Measurements from ENCODE around the gene TLK1. TPM values are rescaled to one million over a fixed set of nuclear protein-coding genes. Genes with fewer than 3 reads are reported as not detected.

Gene TLK1
- total and polyA plus RNA-seq, 2 experiments from 2014 or later: 41.2 to 45.0 TPM

- H3K27me3 ChIP-seq (ENCODE audit: insufficient read depth): no peaks in the 10 kb centered on the region
- peaks cover 47% of the 10 kb centered on the region for H3K36me3 Mint-ChIP-seq (ENCODE audit: low read depth)
- no peak for DNase-seq (ENCODE audit: low spot score)
- H3K27me3 Mint-ChIP-seq (ENCODE audit: insufficient read depth, low read depth, poor library complexity): peaks cover 4% of the 10 kb centered on the region
- H3K4me3 Mint-ChIP-seq: no peak overlapping the region
- peaks cover 52% of the 10 kb centered on the region for H3K36me3 ChIP-seq (ENCODE audit: insufficient read depth)
- TF ChIP-seq, protein P1, sequence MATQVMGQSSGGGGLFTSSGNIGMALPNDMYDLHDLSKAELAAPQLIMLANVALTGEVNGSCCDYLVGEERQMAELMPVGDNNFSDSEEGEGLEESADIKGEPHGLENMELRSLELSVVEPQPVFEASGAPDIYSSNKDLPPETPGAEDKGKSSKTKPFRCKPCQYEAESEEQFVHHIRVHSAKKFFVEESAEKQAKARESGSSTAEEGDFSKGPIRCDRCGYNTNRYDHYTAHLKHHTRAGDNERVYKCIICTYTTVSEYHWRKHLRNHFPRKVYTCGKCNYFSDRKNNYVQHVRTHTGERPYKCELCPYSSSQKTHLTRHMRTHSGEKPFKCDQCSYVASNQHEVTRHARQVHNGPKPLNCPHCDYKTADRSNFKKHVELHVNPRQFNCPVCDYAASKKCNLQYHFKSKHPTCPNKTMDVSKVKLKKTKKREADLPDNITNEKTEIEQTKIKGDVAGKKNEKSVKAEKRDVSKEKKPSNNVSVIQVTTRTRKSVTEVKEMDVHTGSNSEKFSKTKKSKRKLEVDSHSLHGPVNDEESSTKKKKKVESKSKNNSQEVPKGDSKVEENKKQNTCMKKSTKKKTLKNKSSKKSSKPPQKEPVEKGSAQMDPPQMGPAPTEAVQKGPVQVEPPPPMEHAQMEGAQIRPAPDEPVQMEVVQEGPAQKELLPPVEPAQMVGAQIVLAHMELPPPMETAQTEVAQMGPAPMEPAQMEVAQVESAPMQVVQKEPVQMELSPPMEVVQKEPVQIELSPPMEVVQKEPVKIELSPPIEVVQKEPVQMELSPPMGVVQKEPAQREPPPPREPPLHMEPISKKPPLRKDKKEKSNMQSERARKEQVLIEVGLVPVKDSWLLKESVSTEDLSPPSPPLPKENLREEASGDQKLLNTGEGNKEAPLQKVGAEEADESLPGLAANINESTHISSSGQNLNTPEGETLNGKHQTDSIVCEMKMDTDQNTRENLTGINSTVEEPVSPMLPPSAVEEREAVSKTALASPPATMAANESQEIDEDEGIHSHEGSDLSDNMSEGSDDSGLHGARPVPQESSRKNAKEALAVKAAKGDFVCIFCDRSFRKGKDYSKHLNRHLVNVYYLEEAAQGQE (IDR thresholded peaks at IDR 0.05; ENCODE audit: unreplicated experiment): no peak
- H3K27ac ChIP-seq (ENCODE audit: low read depth): no peak overlapping the region
- no peak for ATAC-seq
- peaks cover 24% of the 10 kb centered on the region for H4K20me1 ChIP-seq (replicated peaks; ENCODE audit: insufficient read depth)
- no peak overlapping the region for H3K4me3 ChIP-seq
- no peaks in the 10 kb centered on the region for H3K4me1 ChIP-seq (ENCODE audit: insufficient read depth)
- H3K9me3 Mint-ChIP-seq: no peaks in the 10 kb centered on the region
- H2AFZ ChIP-seq: no peak overlapping the region
- 0 out of 2 replicates have a peak, but pooled peaks cover 8% of the 10 kb centered on the region for H3F3A ChIP-seq (replicated peaks; ENCODE audit: low read depth)
- H3K27ac Mint-ChIP-seq: no peak overlapping the region
- H3K79me2 ChIP-seq (replicated peaks; ENCODE audit: insufficient read depth): peaks cover 41% of the 10 kb centered on the region
- H3K4me2 ChIP-seq: no peak overlapping the region
- no peaks in the 10 kb centered on the region for H3K4me1 Mint-ChIP-seq
- no peaks in the 10 kb centered on the region for H3K9me2 ChIP-seq (ENCODE audit: insufficient read depth)
Measured at GRCh38 chr2:170949415-170949814, 211.3 kb downstream of the TLK1 start.

DNA sequence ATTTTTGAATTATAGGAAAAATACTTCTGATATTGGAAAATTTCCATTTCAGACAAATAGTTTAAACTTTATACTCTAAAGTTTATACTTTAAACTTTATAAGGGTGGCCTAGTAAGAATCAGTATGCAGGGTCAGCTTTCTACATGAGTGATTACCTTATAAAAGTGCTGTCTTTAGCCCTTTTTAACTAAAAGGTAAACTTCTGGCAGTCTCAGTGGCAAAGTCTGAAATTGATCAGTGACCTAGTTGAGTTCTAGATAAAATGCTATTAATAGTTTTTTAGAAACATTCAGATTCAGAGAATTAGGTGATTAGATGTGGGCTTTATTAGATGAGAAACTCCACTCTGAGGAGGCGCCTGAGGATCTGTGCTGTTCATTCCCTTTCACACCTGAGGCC lies 216.1 kb downstream of the TLK1 start:
- H3K27ac Mint-ChIP-seq: no peak overlapping the region
- Histone ChIP-seq H3K4me1 (ENCODE audit: insufficient read depth) (no peaks in the 10 kb centered on the region), H3K27ac (ENCODE audit: low read depth) (no peak overlapping the region), H3F3A (replicated peaks; ENCODE audit: low read depth) (0 out of 2 replicates have a peak, but pooled peaks cover 2% of the 10 kb centered on the region), H3K4me3 (no peak overlapping the region), H3K4me2 (no peak overlapping the region), H3K9me2 (ENCODE audit: insufficient read depth) (no peaks in the 10 kb centered on the region), H4K20me1 (replicated peaks; ENCODE audit: insufficient read depth) (peaks cover 33% of the 10 kb centered on the region), H3K27me3 (ENCODE audit: insufficient read depth) (no peaks in the 10 kb centered on the region), H3K36me3 (ENCODE audit: insufficient read depth) (peaks cover 9% of the 10 kb centered on the region; the same call in 1 of the 2 replicates), H2AFZ (no peak overlapping the region), H3K79me2 (replicated peaks; ENCODE audit: insufficient read depth) (peaks cover 89% of the 10 kb centered on the region)
- H3K36me3 Mint-ChIP-seq (ENCODE audit: low read depth): peaks cover 3% of the 10 kb centered on the region; the same call in 2 of the 3 replicates
- ATAC-seq (no peak), DNase-seq (ENCODE audit: low spot score) (no peak)
- no peak overlapping the region for H3K4me3 Mint-ChIP-seq
- peaks cover 5% of the 10 kb centered on the region; the same call in 2 of the 3 replicates for H3K4me1 Mint-ChIP-seq
- H3K27me3 Mint-ChIP-seq (ENCODE audit: insufficient read depth, low read depth, poor library complexity): peaks cover 4% of the 10 kb centered on the region
- H3K9me3 Mint-ChIP-seq: no peaks in the 10 kb centered on the region
- TF ChIP-seq ZNF114 (CRISPR knock-in tag; IDR thresholded peaks at IDR 0.05): no peak
- TF ChIP-seq ETS1 (IDR thresholded peaks at IDR 0.05): no peak
- TF ChIP-seq JUNB (IDR thresholded peaks at IDR 0.05; ENCODE audit: unreplicated experiment): no peak
- no peak for TF ChIP-seq ZNF331 (CRISPR knock-in tag; IDR thresholded peaks at IDR 0.05; ENCODE audit: low read depth)
- TF ChIP-seq CREB1 (CRISPR knock-in tag; IDR thresholded peaks at IDR 0.05; ENCODE audit: low read depth): no peak
- no peak for TF ChIP-seq EZH2 (IDR thresholded peaks at IDR 0.05; ENCODE audit: low read depth, unreplicated experiment)
- TF ChIP-seq EZH2phosphoT487 (IDR thresholded peaks at IDR 0.05; ENCODE audit: unreplicated experiment): no peak
- TF ChIP-seq POLR2AphosphoS5 (IDR thresholded peaks at IDR 0.05; ENCODE audit: low read depth): no peak
- no peak for TF ChIP-seq ZNF462 (CRISPR knock-in tag; IDR thresholded peaks at IDR 0.05)
- no peak for TF ChIP-seq STAT1 (IDR thresholded peaks at IDR 0.05; ENCODE audit: unreplicated experiment)
- no peak for TF ChIP-seq NANOG (IDR thresholded peaks at IDR 0.05; ENCODE audit: borderline replicate concordance)
